DMS53 (cell line): Measurements from ENCODE around the gene FAM53B.

Experiments used
- DNase-seq: peaks from one replicate; lab custom pipeline; 2025; lab: John Stamatoyannopoulos, UW

FAM53B gene

DNA sequence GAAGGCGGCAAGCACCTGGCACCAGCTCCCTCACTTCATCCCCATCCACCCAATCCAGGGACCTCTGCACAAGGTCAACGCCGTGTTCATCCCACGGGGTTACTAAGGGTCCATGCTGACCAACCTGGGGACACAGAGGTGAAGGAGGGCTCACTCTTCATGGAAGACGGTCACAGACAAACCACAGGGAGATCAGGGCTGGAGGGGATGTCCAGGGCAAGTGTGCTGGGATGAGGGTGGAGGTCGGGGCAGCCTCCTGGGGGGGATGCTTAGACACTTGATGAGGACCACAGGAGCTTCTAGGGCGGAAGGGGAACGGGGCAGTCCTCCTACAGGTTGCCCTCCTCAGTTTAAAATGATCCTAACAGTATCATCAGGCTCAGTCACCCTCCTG is 46.7 kb downstream of the FAM53B start:
- no peak for DNase-seq

DNA sequence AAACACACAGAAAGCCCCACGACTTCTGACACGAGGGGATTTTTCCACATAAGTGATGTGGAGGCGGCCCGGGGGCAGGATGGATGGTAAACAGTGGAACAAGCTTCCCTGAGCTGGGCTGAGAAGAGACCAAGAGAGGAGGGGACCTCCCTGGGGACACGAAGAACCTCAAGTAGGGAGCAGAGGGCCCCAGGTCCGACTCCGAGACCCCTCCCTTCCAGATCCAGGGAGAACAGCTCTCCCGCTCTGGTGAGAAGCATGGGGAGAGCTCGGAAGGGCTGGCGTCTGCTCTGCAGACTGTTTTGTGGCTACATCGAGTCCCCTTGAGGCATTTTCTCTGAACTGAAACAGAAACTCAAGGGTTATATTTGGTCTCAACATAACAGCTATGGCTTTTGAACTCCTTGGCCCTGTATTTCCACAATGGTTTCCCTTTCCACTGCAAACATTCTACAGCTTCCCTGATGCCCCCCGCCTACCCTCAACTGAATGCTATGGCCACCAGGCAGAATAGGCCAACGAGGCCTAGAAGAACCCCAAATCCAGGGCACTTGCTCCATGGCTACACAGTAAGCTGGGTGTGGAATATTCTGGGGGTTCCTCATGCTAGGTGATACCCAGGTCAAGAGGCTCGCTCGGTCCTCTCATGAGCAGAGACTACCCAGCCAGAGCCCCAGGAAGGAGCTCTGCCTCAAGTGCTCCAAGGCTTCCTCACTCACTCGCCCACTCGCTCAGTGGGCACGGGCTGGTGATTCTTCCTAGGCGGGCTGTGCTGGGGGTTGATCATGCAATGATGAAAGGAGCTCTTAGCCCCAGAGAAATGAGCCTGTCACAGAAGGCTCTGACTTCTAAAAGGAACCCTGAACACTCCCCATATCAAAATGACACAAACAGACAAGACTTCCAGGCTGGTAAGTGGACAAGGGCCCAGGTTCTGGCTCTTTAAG is 47.5 kb downstream of the FAM53B start:
- DNase-seq: no peak

DNA sequence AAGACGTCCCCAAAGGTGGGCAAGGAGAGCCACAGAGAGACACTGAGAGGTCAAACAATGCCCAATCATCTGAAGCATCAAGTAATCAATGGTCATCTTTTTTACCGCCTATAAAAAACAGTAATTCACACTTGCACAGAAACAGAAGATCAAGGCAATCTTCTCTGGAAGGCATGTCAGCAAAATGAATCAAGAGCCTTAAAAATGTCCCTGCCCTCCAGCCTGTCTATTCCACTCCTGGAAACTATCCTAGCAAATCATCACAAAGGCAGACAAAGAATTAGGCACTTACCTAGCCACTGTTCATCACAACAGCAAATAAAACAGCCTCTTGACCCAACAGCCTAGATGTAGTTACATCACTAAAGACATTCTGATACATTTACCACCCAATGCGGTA is 48.9 kb downstream of the FAM53B start:
- no peak for DNase-seq

DNA sequence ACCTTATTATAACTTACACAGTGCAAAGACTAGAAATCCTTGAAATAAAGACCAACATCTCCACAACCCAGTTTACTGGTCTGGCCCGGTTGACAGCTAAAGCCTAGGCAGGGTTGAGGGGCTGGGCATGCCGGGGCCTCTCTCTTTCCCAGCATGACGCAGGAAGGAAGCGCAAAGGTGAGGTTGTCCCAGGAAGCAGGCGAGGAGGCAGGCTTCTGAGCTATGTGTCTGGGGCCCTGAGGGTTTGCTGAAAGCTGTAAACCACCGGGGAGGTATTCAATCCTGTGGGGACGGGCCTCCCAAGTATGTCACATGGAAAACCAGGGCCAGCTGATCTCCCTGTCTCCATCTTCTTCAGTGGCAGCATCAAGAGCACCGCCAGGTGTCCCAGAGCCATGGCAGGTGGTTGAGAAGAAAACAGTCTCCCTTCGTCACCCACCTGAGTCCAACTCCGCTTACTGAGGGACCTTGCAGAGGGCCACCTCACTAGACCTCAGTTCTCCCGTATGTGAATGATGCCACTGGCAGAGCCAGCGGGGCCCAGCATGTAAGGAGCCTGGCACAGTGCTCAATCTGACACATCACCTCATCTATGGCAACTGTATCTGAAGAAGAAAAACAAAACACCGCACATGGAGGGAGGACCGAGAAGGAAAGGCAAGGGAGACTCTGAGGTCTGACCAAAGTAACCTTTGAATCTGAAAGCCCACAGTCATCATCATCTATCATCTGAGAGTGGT is 49.5 kb downstream of the FAM53B start:
- DNase-seq: no peak

DNA sequence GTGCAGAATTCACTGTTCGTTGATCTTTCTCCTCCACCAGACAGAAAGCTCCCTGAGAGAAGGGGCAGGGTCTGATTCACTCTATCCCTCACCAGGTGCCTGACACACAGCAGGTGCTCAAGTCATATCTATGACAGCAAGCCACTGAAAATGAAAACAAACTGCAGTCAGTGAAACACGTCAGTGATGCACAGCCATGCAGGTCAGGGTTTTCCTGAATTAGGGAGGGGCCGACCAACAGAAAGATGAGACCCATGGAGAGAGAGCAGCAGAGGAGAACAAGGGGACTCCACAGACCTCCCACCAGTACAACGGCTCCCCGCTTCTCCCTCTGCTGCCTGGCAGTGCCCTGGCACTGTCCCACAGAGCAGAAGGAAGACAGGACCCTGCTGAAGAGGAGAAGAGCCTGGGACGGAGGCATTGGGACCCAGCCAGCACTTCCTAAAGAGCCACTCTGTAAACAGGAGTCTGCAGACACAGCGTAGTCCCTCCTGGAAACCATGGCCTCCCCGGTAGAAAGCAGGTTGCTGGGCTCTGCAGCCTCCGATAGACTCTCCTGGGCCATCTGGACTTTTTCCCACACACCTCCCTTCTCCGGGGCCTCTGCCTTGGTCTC is 50.3 kb downstream of the FAM53B start:
- peak; percentile 64 for DNase-seq

DNA sequence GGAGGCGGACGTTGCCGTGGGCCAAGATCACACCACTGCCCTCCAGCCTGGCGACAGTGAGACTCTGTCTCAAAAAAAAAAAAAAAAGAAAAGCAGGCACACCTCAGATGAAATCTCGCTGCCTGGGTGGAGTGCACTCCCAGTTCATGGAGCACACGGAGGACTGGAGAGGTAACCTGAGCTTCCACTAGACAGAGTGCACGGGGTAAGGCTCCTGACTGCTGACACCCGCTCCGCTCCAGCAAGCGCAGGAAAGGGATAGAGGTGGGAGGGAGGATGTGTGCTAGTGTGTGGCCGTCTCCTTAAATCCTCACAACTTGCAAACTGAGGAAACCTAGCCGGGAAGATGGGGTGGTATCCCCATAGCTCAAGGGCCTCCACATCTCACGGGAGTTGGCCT is 50.8 kb downstream of the FAM53B start:
- peak; percentile 51 for DNase-seq

DNA sequence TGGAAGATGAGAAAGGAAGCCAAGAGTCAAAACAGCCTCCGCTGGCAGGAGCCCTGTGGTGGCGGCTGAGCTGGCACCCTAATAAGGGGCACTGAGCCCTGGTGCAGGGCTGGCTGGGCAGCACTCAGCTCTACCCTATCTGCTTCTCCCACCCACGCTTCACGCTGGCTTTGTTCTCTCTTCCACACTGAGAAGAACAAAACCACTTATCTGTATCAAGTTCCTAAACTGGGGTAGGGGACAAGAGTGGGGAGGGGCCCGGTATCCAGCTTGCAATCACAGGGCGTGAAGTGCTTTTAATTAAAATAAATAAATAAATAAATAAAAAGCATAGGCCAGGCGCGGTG is 52.1 kb downstream of the FAM53B start:
- no peak for DNase-seq

DNA sequence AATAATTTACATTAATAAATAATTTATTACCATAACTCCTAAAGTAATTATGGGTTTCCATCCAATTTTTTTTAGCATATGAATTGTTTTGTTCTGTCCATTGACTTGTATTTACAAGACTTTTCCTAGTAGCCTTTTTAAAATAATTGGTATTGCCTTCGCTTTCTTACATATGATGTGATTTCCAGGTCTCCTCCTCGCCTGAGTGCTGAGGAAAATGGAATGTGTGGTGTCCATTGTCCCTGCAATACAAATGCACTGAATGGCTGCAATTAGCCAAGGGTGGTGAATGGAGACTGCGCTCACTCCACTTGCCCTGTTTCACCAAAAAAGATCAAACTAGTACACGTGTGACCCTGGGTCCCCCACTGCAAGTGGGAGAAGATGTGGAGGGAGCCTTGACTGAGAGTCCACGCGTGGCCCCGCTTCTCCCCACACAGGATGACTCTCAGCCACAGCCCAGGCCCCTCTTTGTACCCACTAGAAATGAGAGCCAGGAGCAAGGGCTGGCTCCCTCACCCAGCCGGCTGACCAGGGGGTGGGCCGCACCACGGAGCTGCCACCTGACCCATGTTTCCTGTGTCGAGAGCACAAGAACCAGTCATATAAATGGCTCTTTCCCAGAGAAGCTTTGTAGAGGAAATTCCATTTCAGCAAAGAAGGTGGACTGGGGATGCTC is 52.6 kb downstream of the FAM53B start:
- DNase-seq: no peak

DNA sequence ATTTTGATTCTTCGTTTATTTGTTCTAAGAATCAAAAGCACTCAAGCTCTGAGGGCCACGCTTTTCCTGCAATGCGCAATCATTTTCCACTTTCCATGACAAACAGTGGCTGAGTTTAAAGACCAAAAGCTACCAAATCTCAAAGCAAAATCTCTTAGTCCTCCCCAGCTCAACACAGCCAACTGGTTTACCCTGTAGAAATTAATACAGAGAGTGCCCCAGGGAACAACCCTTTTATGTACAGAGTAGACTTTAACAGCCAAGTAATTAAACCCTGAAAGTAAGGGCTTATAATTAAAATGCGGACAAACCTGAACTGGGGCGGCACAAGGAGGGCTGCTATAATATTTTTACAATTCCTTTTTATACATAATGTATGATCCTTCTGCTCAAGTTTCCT is 53.2 kb downstream of the FAM53B start:
- DNase-seq: no peak

DNA sequence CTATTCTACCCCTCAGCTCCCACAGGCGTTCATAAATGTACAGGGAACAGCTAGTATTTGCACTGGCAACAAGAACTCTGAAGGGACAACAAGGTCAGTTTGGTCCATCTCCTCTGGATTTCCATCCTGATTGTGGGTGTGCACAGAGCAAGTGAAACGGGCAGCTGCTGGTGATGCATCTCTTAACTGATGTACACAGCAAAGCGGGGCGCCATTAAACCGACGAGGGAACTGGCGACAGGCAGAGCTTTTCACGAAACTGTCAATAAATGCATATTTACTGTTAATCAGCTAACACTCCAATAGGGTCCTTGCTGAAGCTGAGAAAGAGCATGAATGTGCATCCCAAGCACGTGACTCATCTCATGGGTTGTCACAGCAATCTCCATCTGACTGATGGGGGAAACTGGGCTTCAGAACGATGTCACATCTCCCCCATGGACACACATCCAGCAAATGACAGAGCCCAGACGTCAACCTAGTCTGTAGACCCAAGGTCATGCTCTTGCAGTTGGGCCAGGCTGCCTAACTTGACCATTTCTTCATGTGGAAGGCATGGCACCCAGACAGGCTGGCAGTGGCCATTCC is 54.2 kb downstream of the FAM53B start:
- DNase-seq: no peak

DNA sequence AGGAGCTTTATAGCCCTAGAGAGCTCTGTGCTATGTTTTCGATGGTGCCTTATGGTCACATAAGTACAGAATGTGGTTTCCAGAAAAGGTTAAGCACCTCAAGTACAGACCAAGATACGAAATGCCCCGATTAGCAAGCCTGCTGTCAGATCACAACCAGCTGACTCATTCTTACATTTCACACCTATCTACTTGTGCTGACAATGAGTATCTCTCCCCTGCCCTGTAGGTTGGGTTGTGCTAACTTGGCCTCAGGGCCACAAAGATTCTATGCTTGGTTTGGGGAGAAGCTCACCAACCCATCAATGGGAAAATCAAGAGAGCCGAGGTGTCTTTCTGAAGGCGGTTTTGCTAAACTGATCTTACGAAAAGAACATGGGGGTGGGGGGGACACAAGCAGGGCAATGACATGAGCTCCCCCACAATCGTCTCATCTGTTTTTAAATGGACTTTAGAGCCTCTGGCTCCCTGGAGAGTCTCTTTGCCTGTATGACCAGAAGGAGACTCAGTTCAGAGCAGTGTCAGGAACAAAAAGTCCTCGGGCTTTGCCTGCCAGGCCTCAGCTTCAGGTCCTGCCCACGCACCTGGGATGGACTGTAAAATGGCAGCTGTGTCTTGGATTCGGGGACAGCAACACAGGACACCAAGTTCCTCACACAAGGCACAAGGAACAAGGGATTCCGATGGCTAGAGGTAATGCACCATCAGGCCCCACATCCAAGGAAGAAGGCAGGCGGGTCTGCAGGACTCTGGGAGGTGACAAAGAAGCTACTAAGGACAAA is 55.1 kb downstream of the FAM53B start:
- DNase-seq: no peak

DNA sequence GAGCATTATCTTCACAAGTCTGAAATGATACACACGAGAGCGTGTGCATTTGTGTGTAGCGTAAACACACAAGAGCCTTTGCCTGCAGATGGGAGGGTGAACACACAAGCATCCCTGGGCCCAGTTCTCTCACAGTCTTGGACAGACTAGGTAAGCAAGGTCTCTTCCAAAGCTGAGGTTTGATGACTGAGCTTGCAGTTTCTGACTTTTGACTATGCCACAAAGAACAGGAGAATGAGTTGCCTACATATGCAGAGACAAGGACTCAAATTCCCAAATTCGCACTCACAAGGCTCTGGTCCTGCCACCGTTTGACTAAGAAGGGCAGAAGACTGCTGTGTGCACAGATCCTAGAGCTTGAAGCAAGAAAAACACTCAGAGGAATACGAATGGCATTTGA is 55.8 kb downstream of the FAM53B start:
- no peak for DNase-seq

DNA sequence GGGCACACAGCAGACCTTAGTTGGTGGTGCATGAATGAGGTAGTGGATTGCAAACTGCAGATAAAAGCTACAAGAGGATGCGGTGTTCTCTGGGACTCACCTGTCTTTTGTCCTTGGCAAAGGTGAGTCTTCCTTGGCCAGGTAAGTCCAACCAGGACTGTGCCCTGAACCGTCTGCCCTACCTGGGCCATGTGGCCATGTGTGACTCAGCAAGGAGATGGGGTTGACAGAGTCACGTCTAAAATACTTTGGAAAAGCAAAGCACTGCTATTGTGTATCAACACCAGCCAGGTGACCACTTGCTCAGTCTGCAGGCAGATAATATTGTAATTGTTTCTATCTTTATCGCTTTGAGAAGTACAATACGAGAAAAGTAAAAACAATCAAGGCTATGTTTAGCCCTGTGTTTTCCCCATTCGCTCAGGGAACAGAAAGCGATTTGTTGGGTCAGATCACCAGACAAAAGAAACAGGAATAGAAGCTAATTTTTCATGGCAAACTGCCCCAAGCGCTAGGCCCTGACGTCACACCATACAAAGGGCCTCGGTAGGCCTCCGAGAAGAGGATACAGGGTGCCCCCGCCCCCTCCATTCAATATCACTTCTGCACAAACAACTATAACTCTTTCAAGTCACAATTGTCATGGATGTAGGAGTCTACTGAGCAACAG is 57.3 kb downstream of the FAM53B start:
- DNase-seq: peak; percentile 10

DNA sequence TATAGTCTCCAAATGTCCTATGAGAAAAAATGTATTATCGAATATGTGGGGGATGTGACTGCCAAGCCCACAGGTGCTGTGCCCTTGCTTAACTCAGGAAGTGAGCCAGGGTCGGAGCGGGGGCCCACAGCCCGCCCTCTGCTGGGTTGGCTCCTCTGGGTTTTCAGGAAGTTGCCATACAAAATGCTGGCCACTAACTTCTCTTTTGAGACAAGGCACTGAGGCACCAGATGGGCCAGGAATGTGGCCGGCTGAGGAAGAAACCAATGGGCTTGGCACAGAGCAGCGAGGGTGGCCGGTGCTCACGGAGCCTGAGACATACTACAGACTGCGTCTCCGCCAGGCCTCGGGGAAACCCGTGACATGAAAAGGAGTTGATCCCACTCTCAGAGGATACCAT is 58.9 kb downstream of the FAM53B start:
- no peak for DNase-seq

DNA sequence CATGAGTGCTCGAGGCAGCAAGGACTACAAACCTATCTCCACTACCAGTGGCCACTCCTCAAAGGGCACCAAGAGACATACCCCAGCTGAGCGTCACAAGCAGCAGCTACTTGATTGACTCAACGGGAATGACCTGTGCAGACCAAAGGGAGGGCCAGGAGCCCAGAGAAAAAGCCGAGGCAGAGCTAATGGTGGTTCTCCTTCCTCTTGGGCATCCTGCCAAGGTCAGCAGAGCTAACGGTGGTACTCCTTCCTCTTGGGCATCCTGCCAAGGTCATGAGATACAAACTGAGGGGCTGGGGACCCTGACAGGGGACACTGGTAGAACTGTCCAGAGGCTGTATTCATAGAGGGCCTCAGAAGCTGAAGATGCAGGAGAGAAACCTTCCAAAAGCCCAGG is 60.4 kb downstream of the FAM53B start:
- no peak for DNase-seq

DNA sequence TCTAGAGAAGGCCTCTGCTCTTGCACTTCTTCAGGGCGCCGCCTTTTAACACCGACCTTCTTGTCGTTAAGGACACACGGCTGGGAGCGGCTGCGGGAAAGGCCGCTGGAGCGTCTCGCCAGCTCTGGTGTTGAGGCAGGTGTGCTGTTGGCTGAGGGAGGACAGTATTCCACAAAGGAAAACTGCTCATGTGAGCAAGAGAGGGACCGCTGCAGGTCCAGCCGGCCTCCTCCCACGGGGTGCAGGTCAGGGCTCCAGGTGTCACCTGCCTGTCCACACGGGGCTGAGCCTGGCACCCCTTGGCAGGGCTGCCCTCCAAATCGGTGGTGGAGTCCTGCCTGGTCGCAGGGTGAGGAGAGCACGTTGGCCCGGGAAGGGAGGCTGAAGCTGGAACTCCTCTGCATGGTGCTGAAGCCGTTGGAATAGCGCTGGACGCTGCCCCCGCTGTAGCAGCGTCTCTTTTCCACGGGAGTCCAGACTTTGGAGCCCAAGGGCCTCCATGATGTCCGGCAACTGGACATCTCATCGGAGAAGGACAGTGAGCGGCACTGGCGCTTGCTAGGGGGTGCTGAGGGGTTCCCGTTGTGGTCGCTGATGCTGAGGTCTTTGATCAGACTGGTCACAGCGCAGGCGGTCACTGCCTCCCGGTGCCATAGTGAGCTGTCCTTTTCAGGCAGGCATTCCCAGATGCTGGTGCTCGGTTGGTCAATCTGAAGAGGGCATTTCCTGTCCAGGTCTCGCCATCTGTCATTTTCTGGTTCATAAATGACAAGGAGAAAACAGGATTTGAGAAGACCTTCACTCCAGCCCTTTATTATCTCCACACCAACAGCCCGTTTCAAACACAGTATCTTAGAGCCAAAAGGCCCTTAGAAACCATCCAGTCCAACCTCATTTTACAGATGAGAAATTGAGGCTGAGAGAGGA is 62.3 kb downstream of the FAM53B start:
- no peak for DNase-seq

DNA sequence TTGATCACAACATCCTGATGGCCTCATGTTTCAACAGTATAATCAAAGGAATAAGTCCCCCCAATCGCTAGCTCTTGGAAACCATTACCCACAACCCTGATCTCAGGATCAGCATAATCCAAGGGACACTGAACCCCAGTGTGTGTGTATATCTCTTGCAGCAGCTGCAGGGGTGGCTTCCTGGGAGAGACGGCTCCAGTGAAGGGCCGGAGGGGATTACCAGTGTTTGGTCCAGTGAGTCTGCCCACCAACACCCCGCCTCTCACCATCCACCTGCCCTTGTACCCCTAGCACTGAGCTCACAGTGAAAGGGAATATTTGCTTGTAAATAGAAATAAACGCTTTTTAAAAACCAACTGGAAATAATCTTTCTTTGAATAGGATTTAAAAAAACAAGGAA is 63.1 kb downstream of the FAM53B start:
- DNase-seq: no peak

DNA sequence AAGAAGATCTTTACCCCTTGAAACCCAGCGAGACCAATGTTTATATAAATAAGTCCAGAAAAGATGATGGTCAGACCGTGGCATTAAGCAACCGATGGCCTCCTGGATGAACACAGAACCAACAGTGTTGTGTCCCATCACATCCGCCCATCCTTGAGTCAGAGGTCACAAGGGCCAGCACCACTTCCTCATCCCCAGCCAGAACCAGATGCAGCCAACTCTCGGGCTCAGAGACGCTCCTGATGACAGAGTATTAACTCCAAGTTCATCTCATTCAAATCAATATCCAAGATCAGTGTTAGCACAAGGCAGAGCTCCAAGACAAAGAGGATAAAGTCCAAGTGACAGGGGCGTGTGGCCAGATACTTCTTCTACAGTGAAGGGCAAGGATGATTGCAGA is 63.5 kb downstream of the FAM53B start:
- no peak for DNase-seq

DNA sequence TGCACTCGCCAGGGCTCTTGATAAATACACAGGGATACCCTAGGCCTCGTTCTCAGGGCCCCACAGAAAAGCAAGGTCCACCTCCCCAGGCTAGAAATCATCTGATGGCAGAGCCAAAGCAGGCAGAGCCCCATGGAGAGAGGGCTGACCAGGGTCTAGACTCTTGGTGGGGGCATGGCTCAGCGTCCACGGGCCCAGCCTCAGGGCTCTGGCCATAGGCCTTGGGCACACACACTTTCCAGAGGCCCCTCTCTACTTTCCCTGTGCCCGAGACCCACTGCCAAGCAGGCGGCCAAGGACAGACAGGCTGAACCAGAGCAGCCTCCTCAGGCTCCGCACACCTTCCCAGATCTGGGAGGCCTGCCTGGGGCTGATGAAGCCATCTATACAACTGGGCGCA is 64.8 kb downstream of the FAM53B start:
- DNase-seq: no peak
